ENCODE results near the gene PTOV1. TPM values are rescaled to one million over a fixed set of nuclear protein-coding genes. Genes with fewer than 3 reads are reported as not detected.

The PTOV1 gene
- total and polyA plus RNA-seq, 10 of the 15 experiments (the other 5 are each of a cell fraction or from before 2014, with no cell fraction given): 3.2 to 83.5 (median 22.3) TPM

DNA sequence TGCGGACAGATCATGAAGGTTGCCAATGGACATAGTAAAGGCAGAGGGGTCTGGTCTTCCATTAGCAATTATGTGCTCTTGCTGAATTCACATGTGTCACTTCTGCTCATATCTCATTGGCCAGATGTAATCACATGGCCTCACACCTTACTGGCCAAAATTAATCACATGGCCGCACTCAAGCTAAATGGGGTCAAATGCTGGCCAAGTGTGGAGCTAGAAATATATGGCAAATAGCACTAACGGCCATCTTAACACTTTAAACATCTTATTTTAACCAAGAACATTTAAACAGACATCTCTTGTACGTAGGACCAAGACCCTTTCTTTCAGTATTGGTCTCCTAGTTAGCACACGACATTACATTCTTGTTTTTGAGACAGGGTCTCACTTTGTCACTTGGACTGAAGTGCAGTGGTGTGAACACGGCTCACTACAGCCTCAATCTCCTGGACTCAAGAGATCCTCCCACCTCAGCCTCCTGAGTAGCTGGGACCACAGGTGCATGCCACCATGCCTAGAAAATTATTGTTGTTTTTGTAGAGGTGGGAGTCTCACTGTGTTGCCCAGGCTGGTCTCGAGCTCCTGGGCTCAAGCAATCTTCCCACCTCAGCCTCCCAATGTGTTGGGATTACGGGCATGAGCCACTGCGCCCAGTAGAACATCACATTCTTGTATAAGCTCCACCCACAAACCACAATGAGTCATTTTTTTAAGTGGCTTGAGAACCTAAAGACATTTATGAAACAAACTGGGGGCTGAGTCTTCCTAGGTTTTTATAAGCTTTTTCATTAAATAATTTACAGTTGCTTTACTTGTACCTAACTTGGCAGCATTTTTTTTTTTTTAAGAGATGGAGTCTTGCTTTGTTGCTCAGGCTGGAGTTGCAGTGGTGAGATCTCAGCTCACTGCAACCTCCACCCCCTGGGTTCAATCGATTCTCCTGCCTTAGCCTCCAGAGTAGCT is 2.9 kb upstream of the PTOV1 start:
- in situ Hi-C loops (cut with MboI): no loop called here

More for the DNA sequence above, 2.9 kb upstream of the PTOV1 start:
- H3K27ac ChIP-seq (ENCODE audit: control insufficient read depth, insufficient read depth): no peak overlapping the region
- peak overlapping the region; percentile 32 for H3K4me2 ChIP-seq (ENCODE audit: control insufficient read depth, insufficient read depth)
- H3K27me3 ChIP-seq (replicated peaks in 1 of 2; ENCODE audit: control insufficient read depth in 2 of 2, insufficient read depth in 2 of 2, low read length in 1 of 2): no peaks in the 10 kb centered on the region
- no peak overlapping the region for H3K9ac ChIP-seq (ENCODE audit: control insufficient read depth, insufficient read depth, low read length)
- H3K4me1 ChIP-seq (ENCODE audit: control insufficient read depth, insufficient read depth, low read length): peaks cover 40% of the 10 kb centered on the region
- POLR2A ChIA-PET: interaction anchor here (0.6 to 2.7 kb wide), 4 partner anchors 21 to 205 kb away, joined by 3 to 12 read pairs (median 4); no protein-coding TSS in a partner anchor
- H3K9me3 ChIP-seq (replicated peaks; ENCODE audit: control insufficient read depth, insufficient read depth, low read length): peaks cover 5% of the 10 kb centered on the region; the same call in 2 of the 3 replicates
- no TSS peak for BruUV-seq (replicated peaks)
- TF ChIP-seq KAT2A (conservative IDR thresholded peaks at IDR 0.05; ENCODE audit: control insufficient read depth, low read depth, low read length) (no peak), JUNB (IDR thresholded peaks at IDR 0.05) (peak; percentile 45; the same call in 1 of the 2 replicates), MYC (IDR thresholded peaks at IDR 0.05; ENCODE audit: insufficient read depth, insufficient read length, insufficient replicate concordance, low read length, severe bottlenecking) (no peak), ATF7 (IDR thresholded peaks at IDR 0.05; ENCODE audit: low read depth) (peak; percentile 56), RUNX3 (IDR thresholded peaks at IDR 0.05; ENCODE audit: low read length) (peak; percentile 83), BHLHE40 (IDR thresholded peaks at IDR 0.05; ENCODE audit: borderline replicate concordance in 1 of 2, low read depth in 2 of 2, low read length in 1 of 2) (0 out of 4 replicates have a peak, but pooled peaks of 1 of the 2 experiments have one; percentile 7), GATAD2B (conservative IDR thresholded peaks at IDR 0.05; ENCODE audit: low read depth) (no peak), NFYB (IDR thresholded peaks at IDR 0.05; ENCODE audit: insufficient read depth, low read depth, low read length) (0 out of 2 replicates have a peak, but pooled peaks have one; percentile 37), DPF2 (IDR thresholded peaks at IDR 0.05) (0 out of 2 replicates have a peak, but pooled peaks have one; percentile 32), NFIC (IDR thresholded peaks at IDR 0.05; ENCODE audit: low read depth, low read length) (no peak; the same call in 1 of the 2 replicates)
- TF ChIP-seq, protein P1, sequence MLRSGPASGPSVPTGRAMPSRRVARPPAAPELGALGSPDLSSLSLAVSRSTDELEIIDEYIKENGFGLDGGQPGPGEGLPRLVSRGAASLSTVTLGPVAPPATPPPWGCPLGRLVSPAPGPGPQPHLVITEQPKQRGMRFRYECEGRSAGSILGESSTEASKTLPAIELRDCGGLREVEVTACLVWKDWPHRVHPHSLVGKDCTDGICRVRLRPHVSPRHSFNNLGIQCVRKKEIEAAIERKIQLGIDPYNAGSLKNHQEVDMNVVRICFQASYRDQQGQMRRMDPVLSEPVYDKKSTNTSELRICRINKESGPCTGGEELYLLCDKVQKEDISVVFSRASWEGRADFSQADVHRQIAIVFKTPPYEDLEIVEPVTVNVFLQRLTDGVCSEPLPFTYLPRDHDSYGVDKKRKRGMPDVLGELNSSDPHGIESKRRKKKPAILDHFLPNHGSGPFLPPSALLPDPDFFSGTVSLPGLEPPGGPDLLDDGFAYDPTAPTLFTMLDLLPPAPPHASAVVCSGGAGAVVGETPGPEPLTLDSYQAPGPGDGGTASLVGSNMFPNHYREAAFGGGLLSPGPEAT (IDR thresholded peaks at IDR 0.05; ENCODE audit: low read depth): 0 out of 2 replicates have a peak, but pooled peaks have one; percentile 8
- TF ChIP-seq, protein P2, sequence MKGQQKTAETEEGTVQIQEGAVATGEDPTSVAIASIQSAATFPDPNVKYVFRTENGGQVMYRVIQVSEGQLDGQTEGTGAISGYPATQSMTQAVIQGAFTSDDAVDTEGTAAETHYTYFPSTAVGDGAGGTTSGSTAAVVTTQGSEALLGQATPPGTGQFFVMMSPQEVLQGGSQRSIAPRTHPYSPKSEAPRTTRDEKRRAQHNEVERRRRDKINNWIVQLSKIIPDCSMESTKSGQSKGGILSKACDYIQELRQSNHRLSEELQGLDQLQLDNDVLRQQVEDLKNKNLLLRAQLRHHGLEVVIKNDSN (IDR thresholded peaks at IDR 0.05; ENCODE audit: borderline replicate concordance, extremely low read length, insufficient read depth, low read depth, low read length): peak; percentile 36
- RAD21 ChIA-PET (ENCODE audit: unreplicated experiment): interaction anchor here (0.6 to 1.6 kb wide), 5 partner anchors 22 to 208 kb away, joined by 3 to 4 read pairs (median 3); partner anchors contain the start of genes AKT1S1 and RRAS
- WGBS (ENCODE audit: insufficient coverage, insufficient replicate concordance, low lambda C conversion rate, missing lambda C conversion rate): 39% methylated on average over 10 of the region's 10 CpGs
- no peak overlapping the region for H2AFZ ChIP-seq (ENCODE audit: control insufficient read depth, low read depth, low read length)
- H4K20me1 ChIP-seq (ENCODE audit: control insufficient read depth, insufficient read depth): no peaks in the 10 kb centered on the region
- H3K79me2 ChIP-seq (ENCODE audit: control insufficient read depth, insufficient read depth, low read length): peaks cover 6% of the 10 kb centered on the region
- no peak for ATAC-seq
- SMC1A ChIA-PET (ENCODE audit: uncharacterized antibody, unreplicated experiment): interaction anchor here (0.6 to 1.7 kb wide), 4 partner anchors 8 to 83 kb away, joined by 3 read pairs; partner anchors contain the start of genes ATF5 and NUP62
- DNase-seq (ENCODE audit: low read depth, low spot score): no peak
- no peak overlapping the region for H3K4me3 ChIP-seq
- H3K36me3 ChIP-seq (ENCODE audit: control insufficient read depth in 2 of 2, insufficient read depth in 2 of 2, low read length in 1 of 2): no peaks in the 10 kb centered on the region
- CTCF ChIA-PET: interaction anchor here (0.6 to 1.6 kb wide), 6 partner anchors 21 to 1357 kb away, joined by 3 to 6 read pairs (median 4); partner anchors contain the start of gene FUZ
- FAIRE-seq: no peak
- intact Hi-C loops (cut with micrococcal nuclease; ENCODE audit: unreplicated experiment): no loop called here

All from GM12878 (cell line).